ENCODE measurements around the gene REPIN1. TPM values are rescaled to one million over a fixed set of nuclear protein-coding genes. Genes with fewer than 3 reads are reported as not detected.

The REPIN1 gene
- total RNA-seq, 2 donors from 2014 or later: 189 to 304 TPM

GRCh38 chr7:150398965-150399320 lies 30.3 kb downstream of the REPIN1 start:
- H3K27ac ChIP-seq: no peak overlapping the region
- intact Hi-C loops (cut with DNase I): no loop called here
- H3K9ac ChIP-seq (ENCODE audit: low read depth in 2 of 2, low read length in 2 of 2): no peak overlapping the region
- no peaks in the 10 kb centered on the region for H3K27me3 ChIP-seq
- H3K4me1 ChIP-seq: peaks cover 4% of the 10 kb centered on the region
- TF ChIP-seq CTCF (IDR thresholded peaks at IDR 0.05): no peak
- no peak for DNase-seq
- no peaks in the 10 kb centered on the region for H3K9me3 ChIP-seq
- no peaks in the 10 kb centered on the region for H3K36me3 ChIP-seq
- H3K4me3 ChIP-seq: no peak overlapping the region

GRCh38 chr7:150399421-150400007 lies 30.9 kb downstream of the REPIN1 start:
- no peaks in the 10 kb centered on the region for H3K27me3 ChIP-seq
- H3K4me3 ChIP-seq: no peak overlapping the region
- no peak overlapping the region for H3K9ac ChIP-seq (ENCODE audit: low read depth in 2 of 2, low read length in 2 of 2)
- DNase-seq: no peak
- TF ChIP-seq CTCF (IDR thresholded peaks at IDR 0.05): no peak
- no peak overlapping the region for H3K27ac ChIP-seq
- intact Hi-C loops (cut with DNase I): no loop called here
- H3K36me3 ChIP-seq: no peaks in the 10 kb centered on the region
- no peaks in the 10 kb centered on the region for H3K9me3 ChIP-seq
- peaks cover 10% of the 10 kb centered on the region for H3K4me1 ChIP-seq

DNA sequence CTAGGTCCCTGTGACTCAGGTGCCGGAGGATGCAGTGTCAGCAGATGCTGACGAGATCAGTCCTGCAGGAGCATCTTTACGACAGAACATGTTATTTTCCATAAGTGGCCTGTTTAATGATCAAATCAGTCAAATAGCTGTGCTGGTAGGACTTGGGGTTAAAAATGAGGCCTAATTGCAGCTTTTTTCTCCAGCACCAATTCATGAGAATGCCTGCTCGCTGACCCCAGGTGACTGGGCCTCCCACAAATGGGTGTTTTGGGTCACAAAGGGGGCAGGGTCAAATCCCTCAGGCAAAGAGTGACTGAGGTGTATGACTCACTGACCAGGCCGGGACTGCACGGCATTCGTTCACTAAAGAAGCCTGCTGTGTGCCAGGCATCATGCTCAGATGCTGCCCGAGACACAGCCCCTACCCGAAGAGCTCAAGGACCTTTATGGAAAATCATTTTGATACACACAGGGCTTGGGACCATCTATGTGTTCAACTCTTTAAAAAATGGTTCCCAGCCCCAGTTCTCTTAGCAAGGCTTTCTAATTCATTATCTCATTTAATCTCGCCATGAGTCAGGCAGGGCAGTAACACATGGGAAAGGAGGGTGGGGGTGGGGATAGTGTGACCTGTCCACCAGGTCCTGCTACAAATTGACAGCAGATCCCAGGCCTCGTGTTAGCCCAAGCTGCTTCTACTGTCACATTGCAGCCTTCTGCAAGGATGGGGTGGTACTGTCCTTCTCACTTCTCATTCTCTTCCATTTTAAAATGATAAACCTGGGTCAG lies 31.6 kb downstream of the REPIN1 start:
- Histone ChIP-seq H3K9ac (ENCODE audit: low read depth in 2 of 2, low read length in 2 of 2) (no peak overlapping the region), H3K4me3 (no peak overlapping the region), H3K27me3 (no peaks in the 10 kb centered on the region), H3K9me3 (no peaks in the 10 kb centered on the region), H3K36me3 (no peaks in the 10 kb centered on the region), H3K4me1 (peaks cover 10% of the 10 kb centered on the region), H3K27ac (no peak overlapping the region)
- intact Hi-C loops (cut with DNase I): no loop called here
- no peak for TF ChIP-seq CTCF (IDR thresholded peaks at IDR 0.05)
- no peak for DNase-seq

DNA sequence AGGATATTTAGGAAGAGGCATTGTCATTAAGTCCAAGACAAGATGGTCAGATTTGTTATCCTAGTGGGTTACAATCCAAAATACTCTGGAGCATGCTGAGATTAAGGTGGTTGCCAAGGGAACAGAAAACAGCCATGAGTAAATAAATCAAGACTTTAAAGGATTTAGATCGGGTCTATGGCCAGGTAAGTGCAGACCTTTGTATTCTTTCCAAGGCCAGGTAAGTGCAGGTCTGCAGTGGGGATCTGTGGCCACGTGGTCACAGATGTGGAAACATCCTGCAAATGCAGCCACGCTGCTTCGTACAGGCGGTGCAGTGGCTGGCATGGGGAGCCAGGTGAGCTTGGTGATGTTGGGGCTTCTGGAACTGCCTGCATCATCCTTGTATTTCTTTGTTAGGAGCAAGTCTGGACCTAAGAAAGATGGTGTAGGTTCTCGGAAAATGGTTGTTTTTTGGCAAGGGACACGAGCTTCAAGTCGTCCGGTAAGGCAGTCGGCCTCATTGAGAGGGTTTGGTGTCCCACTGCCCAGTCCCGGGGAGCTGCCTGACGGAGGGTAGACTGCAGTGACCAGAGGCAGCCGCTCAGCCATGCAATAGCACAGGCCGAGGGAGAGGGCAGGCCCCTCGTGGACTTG lies 32.3 kb downstream of the REPIN1 start:
- Histone ChIP-seq H3K36me3 (no peaks in the 10 kb centered on the region), H3K27ac (no peak overlapping the region), H3K4me1 (peaks cover 11% of the 10 kb centered on the region), H3K9ac (ENCODE audit: low read depth in 2 of 2, low read length in 2 of 2) (no peak overlapping the region), H3K27me3 (no peaks in the 10 kb centered on the region), H3K9me3 (no peaks in the 10 kb centered on the region), H3K4me3 (no peak overlapping the region)
- no peak for TF ChIP-seq CTCF (IDR thresholded peaks at IDR 0.05)
- intact Hi-C loops (cut with DNase I): no loop called here
- no peak for DNase-seq

DNA sequence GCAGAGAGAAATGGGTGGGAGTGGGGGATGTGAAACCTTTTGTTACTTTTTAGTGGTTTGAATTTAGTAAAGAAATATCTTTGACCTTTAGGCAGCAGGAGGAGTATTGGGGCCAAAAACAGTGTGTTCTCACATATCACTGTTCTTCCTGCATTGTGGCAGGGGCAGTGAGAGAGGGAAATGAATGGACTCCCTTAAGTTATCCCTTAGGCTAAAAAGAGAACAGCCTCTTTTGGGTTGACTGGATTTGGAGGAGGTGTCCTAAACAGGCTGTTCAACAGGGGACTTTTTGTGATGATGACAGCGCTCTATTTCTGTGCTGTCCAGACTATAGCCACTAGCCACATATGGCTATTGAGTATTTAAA lies 32.8 kb downstream of the REPIN1 start:
- no peaks in the 10 kb centered on the region for H3K36me3 ChIP-seq
- no peak overlapping the region for H3K27ac ChIP-seq
- peaks cover 16% of the 10 kb centered on the region for H3K4me1 ChIP-seq
- H3K27me3 ChIP-seq: no peaks in the 10 kb centered on the region
- no peaks in the 10 kb centered on the region for H3K9me3 ChIP-seq
- H3K4me3 ChIP-seq: no peak overlapping the region
- intact Hi-C loops (cut with DNase I): no loop called here
- H3K9ac ChIP-seq (ENCODE audit: low read depth in 2 of 2, low read length in 2 of 2): no peak overlapping the region
- DNase-seq: no peak
- no peak for TF ChIP-seq CTCF (IDR thresholded peaks at IDR 0.05)

All from colonic mucosa (tissue), 4 donors.